ENCODE measurements around the gene TES.
"Not testable (repeated sequence)": the region's sequence is repeated elsewhere in the genome, so short reads cannot be mapped to it uniquely, and the experiment has no call there.

TES gene

GRCh38 chr7:116273283-116273917, 63.1 kb downstream of the TES start:
- H3K4me3 ChIP-seq, result no peak overlapping the region
- 0 out of 2 replicates have a peak, but pooled peaks cover 5% of the 10 kb centered on the region for H3K4me1 ChIP-seq
- H3K36me3 ChIP-seq (replicated peaks), result no peaks in the 10 kb centered on the region
- H3K27me3 ChIP-seq (ENCODE audit: low read depth), result no peaks in the 10 kb centered on the region; the same call in 1 of the 2 replicates
- no peaks in the 10 kb centered on the region for H3K9me3 ChIP-seq
- DNase-seq (ENCODE audit: low spot score in 2 of 2), result no peak
- in situ Hi-C loops (cut with MboI; ENCODE audit: low sequenced_read_pairs), result no loop called here

DNA sequence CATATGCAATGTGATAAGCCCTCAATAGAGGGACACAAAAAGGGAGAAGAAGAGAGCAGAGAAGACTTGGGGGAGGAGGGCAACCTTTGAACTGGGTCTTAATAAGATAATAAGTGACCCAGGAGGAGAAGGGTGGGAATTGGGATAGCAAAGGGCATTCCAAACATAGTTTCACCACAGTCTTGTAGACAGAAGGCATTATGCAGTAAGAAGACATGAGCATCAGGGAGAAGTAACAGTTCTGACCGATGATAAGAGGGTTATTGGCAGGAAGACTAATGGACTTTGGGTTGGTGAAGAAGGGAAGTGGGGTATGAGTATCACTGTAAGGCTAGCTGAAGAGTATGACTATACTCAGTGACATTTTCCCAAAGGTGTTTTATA, 63.6 kb downstream of the TES start:
- DNase-seq (ENCODE audit: low spot score in 2 of 2), result no peak
- Histone ChIP-seq H3K4me3 (no peak overlapping the region), H3K9me3 (no peaks in the 10 kb centered on the region), H3K36me3 (replicated peaks) (no peaks in the 10 kb centered on the region), H3K27me3 (ENCODE audit: low read depth) (no peaks in the 10 kb centered on the region; the same call in 1 of the 2 replicates), H3K4me1 (0 out of 2 replicates have a peak, but pooled peaks cover 5% of the 10 kb centered on the region)
- in situ Hi-C loops (cut with MboI; ENCODE audit: low sequenced_read_pairs), result no loop called here

- Histone ChIP-seq H3K27me3 (ENCODE audit: low read depth) (no peaks in the 10 kb centered on the region; the same call in 1 of the 2 replicates), H3K9me3 (no peaks in the 10 kb centered on the region), H3K36me3 (replicated peaks) (no peaks in the 10 kb centered on the region), H3K4me1 (0 out of 2 replicates have a peak, but pooled peaks cover 5% of the 10 kb centered on the region), H3K4me3 (no peak overlapping the region)
- in situ Hi-C loops (cut with MboI; ENCODE audit: low sequenced_read_pairs), result no loop called here
- DNase-seq (ENCODE audit: low spot score in 2 of 2), result peak in 1 of 2 experiments; percentile 3
These were observed 66.7 kb downstream of the TES start for GRCh38 chr7:116277070-116277469.

GRCh38 chr7:116279217-116279616, 68.9 kb downstream of the TES start:
- Histone ChIP-seq H3K4me1 (0 out of 2 replicates have a peak, but pooled peaks cover 5% of the 10 kb centered on the region), H3K9me3 (no peaks in the 10 kb centered on the region), H3K27me3 (ENCODE audit: low read depth) (peaks cover 9% of the 10 kb centered on the region; the same call in 1 of the 2 replicates), H3K4me3 (no peak overlapping the region), H3K36me3 (replicated peaks) (no peaks in the 10 kb centered on the region)
- in situ Hi-C loops (cut with MboI; ENCODE audit: low sequenced_read_pairs), result no loop called here
- DNase-seq (ENCODE audit: low spot score in 2 of 2), result no peak

DNA sequence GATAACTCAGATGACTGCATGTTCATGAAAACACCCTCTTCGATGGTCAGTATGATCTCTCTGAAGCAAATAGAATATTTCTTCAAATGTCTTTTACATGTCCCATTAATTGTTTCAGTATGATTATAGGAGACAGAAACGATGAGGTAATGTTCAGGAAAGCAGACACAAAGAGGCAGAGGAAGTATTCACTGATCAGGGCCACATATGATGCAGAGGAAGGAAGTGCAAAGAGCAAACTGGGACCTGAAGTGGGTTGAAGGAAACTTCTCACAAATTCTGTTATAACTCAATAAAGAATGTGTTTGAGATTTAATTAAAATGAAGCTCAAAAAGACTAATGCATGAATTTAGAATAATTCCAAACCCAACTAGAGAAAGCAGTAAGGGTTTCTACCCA, 70.5 kb downstream of the TES start:
- Histone ChIP-seq H3K4me3 (no peak overlapping the region), H3K36me3 (replicated peaks) (no peaks in the 10 kb centered on the region), H3K4me1 (0 out of 2 replicates have a peak, but pooled peaks cover 5% of the 10 kb centered on the region), H3K9me3 (no peaks in the 10 kb centered on the region), H3K27me3 (ENCODE audit: low read depth) (peaks cover 9% of the 10 kb centered on the region; the same call in 1 of the 2 replicates)
- no peak for DNase-seq (ENCODE audit: low spot score in 2 of 2)
- in situ Hi-C loops (cut with MboI; ENCODE audit: low sequenced_read_pairs), result no loop called here

GRCh38 chr7:116283595-116284204, 73.4 kb downstream of the TES start:
- Histone ChIP-seq H3K4me1 (no peaks in the 10 kb centered on the region), H3K4me3 (no peak overlapping the region), H3K27me3 (ENCODE audit: low read depth) (peaks cover 9% of the 10 kb centered on the region; the same call in 1 of the 2 replicates), H3K9me3 (no peaks in the 10 kb centered on the region), H3K36me3 (replicated peaks) (no peaks in the 10 kb centered on the region)
- DNase-seq (ENCODE audit: low spot score in 2 of 2), result no peak
- in situ Hi-C loops (cut with MboI; ENCODE audit: low sequenced_read_pairs), result no loop called here

DNA sequence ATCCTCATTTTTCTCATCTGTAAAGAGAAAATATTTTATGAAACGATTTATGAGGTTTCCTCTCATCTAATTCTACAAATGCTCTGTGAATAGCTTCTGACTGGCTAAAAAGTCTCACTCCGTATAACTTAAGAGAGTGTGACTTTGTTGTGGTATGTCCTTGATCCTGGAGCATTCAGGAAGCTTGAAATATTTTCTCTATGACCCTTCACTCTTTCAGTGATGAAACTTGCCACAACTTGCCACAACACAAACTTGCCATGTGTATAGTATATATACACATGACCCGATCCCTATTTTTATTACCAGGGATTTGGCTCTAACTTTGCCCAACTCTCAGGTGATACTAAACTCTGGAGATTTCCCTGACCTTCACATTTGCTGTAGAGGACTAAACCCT, 74.1 kb downstream of the TES start:
- Histone ChIP-seq H3K4me1 (no peaks in the 10 kb centered on the region), H3K36me3 (replicated peaks) (no peaks in the 10 kb centered on the region), H3K4me3 (no peak overlapping the region), H3K27me3 (ENCODE audit: low read depth) (peaks cover 9% of the 10 kb centered on the region; the same call in 1 of the 2 replicates), H3K9me3 (no peaks in the 10 kb centered on the region)
- in situ Hi-C loops (cut with MboI; ENCODE audit: low sequenced_read_pairs), result no loop called here
- no peak for DNase-seq (ENCODE audit: low spot score in 2 of 2)

DNA sequence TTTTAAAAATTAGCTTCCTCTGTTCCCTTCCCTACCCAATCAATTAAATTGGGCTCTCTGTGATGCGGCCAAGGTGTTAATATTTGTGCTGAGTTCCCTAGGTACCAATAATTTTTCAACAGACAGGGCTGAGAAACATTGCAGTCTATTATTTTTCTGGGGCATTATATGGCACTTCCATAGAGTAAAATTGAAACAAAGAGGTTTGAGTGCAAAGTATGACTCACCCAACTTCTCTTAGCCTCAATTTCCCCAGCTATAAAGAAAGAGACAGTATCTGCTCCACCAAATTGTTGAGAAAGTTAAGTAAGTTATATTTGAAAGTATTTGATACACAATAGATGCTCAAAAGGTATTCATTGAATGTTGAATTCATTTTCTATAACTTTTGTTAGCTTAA, 74.9 kb downstream of the TES start:
- in situ Hi-C loops (cut with MboI; ENCODE audit: low sequenced_read_pairs), result no loop called here
- Histone ChIP-seq H3K36me3 (replicated peaks) (no peaks in the 10 kb centered on the region), H3K9me3 (no peaks in the 10 kb centered on the region), H3K4me3 (no peak overlapping the region), H3K4me1 (no peaks in the 10 kb centered on the region), H3K27me3 (ENCODE audit: low read depth) (peaks cover 9% of the 10 kb centered on the region; the same call in 1 of the 2 replicates)
- no peak for DNase-seq (ENCODE audit: low spot score in 2 of 2)

GRCh38 chr7:116290740-116291139, 80.4 kb downstream of the TES start:
- no peaks in the 10 kb centered on the region for H3K4me1 ChIP-seq
- no peak overlapping the region for H3K4me3 ChIP-seq
- no peaks in the 10 kb centered on the region for H3K9me3 ChIP-seq
- in situ Hi-C loops (cut with MboI; ENCODE audit: low sequenced_read_pairs), result no loop called here
- no peaks in the 10 kb centered on the region for H3K36me3 ChIP-seq (replicated peaks)
- H3K27me3 ChIP-seq (ENCODE audit: low read depth), result no peaks in the 10 kb centered on the region
- no peak for DNase-seq (ENCODE audit: low spot score in 2 of 2)

- no peaks in the 10 kb centered on the region for H3K36me3 ChIP-seq (replicated peaks)
- no peak overlapping the region for H3K4me3 ChIP-seq
- no peak for DNase-seq (ENCODE audit: low spot score in 2 of 2)
- in situ Hi-C loops (cut with MboI; ENCODE audit: low sequenced_read_pairs), result no loop called here
- no peaks in the 10 kb centered on the region for H3K4me1 ChIP-seq
- H3K27me3 ChIP-seq (ENCODE audit: low read depth), result no peaks in the 10 kb centered on the region
- H3K9me3 ChIP-seq, result no peaks in the 10 kb centered on the region
These were observed 81.6 kb downstream of the TES start for GRCh38 chr7:116291937-116292336.

GRCh38 chr7:116292381-116292780, 82.0 kb downstream of the TES start:
- Histone ChIP-seq H3K36me3 (replicated peaks) (no peaks in the 10 kb centered on the region), H3K4me1 (no peaks in the 10 kb centered on the region), H3K4me3 (no peak overlapping the region), H3K27me3 (ENCODE audit: low read depth) (no peaks in the 10 kb centered on the region), H3K9me3 (no peaks in the 10 kb centered on the region)
- in situ Hi-C loops (cut with MboI; ENCODE audit: low sequenced_read_pairs), result no loop called here
- no peak for DNase-seq (ENCODE audit: low spot score in 2 of 2)

- no peaks in the 10 kb centered on the region for H3K9me3 ChIP-seq
- H3K36me3 ChIP-seq (replicated peaks), result no peaks in the 10 kb centered on the region
- DNase-seq (ENCODE audit: low spot score in 2 of 2), result peak in 1 of 2 experiments; percentile 36
- no peaks in the 10 kb centered on the region for H3K27me3 ChIP-seq (ENCODE audit: low read depth)
- in situ Hi-C loops (cut with MboI; ENCODE audit: low sequenced_read_pairs), result no loop called here
- no peaks in the 10 kb centered on the region for H3K4me1 ChIP-seq
- no peak overlapping the region for H3K4me3 ChIP-seq
These were observed 82.8 kb downstream of the TES start for GRCh38 chr7:116293139-116293538.

DNA sequence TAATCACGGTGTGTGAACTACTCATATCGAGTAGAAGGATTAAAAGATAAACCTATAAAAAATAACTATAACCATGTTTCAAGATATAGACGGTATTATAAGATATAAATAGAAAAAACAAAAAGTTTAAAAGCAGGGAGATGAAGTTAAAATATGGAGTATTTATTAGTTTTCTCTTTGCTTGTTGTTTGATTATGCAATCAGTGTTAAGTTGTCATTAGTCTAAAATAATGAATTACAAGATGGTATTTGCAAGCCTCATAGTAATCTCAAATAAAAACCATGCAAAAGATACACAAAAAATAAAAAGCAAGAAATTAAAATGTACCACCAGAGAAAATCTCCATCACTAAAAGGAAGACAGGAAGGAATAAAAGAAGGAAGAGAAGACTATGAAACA, 83.3 kb downstream of the TES start:
- Histone ChIP-seq H3K4me1 (no peaks in the 10 kb centered on the region), H3K9me3 (no peaks in the 10 kb centered on the region), H3K36me3 (replicated peaks) (no peaks in the 10 kb centered on the region), H3K27me3 (ENCODE audit: low read depth) (no peaks in the 10 kb centered on the region), H3K4me3 (no peak overlapping the region)
- DNase-seq (ENCODE audit: low spot score in 2 of 2), result no peak
- in situ Hi-C loops (cut with MboI; ENCODE audit: low sequenced_read_pairs), result no loop called here

DNA sequence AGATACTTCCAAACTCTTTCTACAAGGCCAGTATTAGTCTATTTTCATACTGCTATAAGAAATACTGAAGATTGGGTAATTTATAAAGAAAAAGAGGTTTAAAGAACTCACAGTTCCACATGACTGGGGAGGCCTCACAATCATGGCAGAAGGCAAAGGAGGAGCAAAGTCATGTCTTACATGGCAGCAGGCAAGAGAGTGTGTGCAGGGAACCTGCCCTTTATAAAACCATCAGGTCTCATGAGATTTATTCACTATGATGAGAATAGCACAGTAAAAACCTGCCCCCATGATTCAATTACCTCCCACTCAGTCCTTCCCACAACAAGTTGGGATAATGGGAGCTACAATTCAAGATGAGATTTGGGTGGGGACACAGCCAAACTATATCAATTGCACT, 85.6 kb downstream of the TES start:
- in situ Hi-C loops (cut with MboI; ENCODE audit: low sequenced_read_pairs), result not testable (repeated sequence)

More for the DNA sequence above, 85.6 kb downstream of the TES start:
- not testable (repeated sequence) for H3K36me3 ChIP-seq (replicated peaks); H3K4me1 ChIP-seq; H3K9me3 ChIP-seq; H3K27me3 ChIP-seq (ENCODE audit: low read depth); H3K4me3 ChIP-seq; DNase-seq (ENCODE audit: low spot score in 2 of 2)
